Activated T-cell treated with anti-CD3 and anti-CD28 coated beads, Interleukin-2, amount 50 U/mL, for 72 hours (primary cell): ENCODE data around the gene FTCD. TPM values are rescaled to one million over a fixed set of nuclear protein-coding genes. Genes with fewer than 3 reads are reported as not detected.

ENCODE experiments used
- ATAC-seq, 2 donors: fragments of 150-1000 bp; cut with Tn5 transposase; replicated peaks in 1 of 2; 2 replicates each; pipeline ENCODE4 v1.10.0; 2021; ENCODE audit warnings: moderate library complexity in 2 of 2, mild to moderate bottlenecking in 1 of 2
- DNase-seq, 2 donors: peaks; one replicate each; pipeline ENCODE4 v3.0.0; 2021 to 2022; ENCODE audit warnings: mixed read lengths in 1 of 2
- H3K27ac Mint-ChIP-seq: one replicate; pipeline ENCODE4 v1.8.0; 2022; ENCODE audit warnings: mild to moderate bottlenecking, moderate library complexity, mixed read lengths
- H3K27me3 Mint-ChIP-seq: one replicate; pipeline ENCODE4 v1.8.0; 2022; ENCODE audit warnings: low read depth, mixed read lengths
- H3K36me3 Mint-ChIP-seq, 2 donors: one replicate each; pipeline ENCODE4 v1.8.0; 2022; ENCODE audit warnings: mixed read lengths in 2 of 2, mild to moderate bottlenecking in 1 of 2; ENCODE audit not compliant: insufficient read depth in 2 of 2
- H3K4me1 Mint-ChIP-seq: one replicate; pipeline ENCODE4 v1.8.0; 2022; ENCODE audit warnings: low read depth, mixed read lengths
- H3K4me3 Mint-ChIP-seq, 2 donors: one replicate each; pipeline ENCODE4 v1.8.0; 2022; ENCODE audit warnings: mild to moderate bottlenecking in 2 of 2, mixed read lengths in 2 of 2, moderate library complexity in 2 of 2
- H3K9me3 Mint-ChIP-seq, 2 donors: one replicate each; pipeline ENCODE4 v1.8.0; 2022; ENCODE audit warnings: mixed read lengths in 2 of 2
- total RNA-seq, 2 donors: library from RNA; stranded (reverse); gene quantifications; one replicate each; pipeline ENCODE4 v1.2.3, GENCODE V29; 2022

FTCD gene
- total RNA-seq, 2 donors from 2014 or later, result 0.74 to 1.00 TPM

DNA sequence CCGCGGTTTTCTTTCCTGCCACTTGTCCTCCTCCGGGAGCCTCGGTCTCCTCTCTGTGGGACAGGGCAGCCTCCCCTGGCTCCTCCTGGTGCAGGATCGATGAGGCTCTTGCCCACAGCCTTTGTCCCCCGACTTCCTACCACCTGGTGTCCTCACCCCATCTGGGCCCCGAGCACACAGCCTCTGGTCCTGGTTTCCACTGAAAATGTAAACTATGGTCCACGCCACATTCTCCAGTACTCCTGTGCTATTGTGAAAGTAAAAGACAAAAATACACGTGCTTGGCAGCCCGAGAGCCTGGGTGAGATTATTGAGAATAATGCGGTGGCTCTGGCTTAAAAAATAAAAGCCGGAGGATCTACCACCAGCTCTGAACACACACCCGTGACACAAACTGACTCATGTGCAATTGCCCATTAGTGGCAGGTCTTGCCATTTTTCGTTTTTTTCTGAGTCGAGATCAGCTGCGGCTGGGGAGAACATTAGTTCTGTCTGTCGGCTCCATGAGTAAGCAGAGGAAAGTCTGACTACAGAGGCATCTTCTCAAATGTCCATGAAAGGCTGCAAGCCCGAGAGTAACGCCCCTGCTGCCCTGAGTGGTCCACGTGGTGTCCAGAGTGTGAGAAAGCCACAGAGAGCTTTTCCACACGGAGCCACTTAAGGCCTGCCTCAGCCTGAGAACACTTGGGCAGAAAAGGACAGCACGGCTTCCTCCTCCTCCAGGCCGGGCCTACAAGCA, 63.2 kb downstream of the FTCD start:
- peaks cover 6 to 10% of the 10 kb centered on the region in 2 donors for H3K36me3 Mint-ChIP-seq
- peaks cover 6% of the 10 kb centered on the region for H3K27me3 Mint-ChIP-seq
- no peak overlapping the region for H3K4me3 Mint-ChIP-seq
- H3K9me3 Mint-ChIP-seq, result peaks cover 10 to 15% of the 10 kb centered on the region in 2 donors
- H3K27ac Mint-ChIP-seq, result no peak overlapping the region
- ATAC-seq, result no peak
- no peak for DNase-seq
- no peaks in the 10 kb centered on the region for H3K4me1 Mint-ChIP-seq

DNA sequence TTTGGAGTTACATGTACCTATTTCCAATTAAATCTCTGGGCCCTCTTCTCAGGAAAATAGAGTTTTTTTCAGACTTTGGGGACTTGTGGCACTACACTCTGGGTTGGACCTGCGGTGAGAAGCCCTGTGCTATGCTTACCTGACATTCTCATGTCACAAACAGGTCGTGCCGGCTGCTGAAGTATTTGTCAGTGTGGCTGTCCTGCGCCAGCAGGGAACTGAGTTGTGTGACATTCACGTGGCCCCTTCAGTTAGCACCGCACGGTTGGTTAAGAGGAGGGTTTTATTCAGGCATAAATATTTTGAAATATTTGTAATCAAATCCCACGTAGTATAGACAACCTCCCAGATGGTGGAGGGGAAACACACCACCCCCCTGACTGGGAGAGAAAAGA, 63.8 kb downstream of the FTCD start:
- peaks cover 9 to 13% of the 10 kb centered on the region in 2 donors for H3K36me3 Mint-ChIP-seq
- H3K27me3 Mint-ChIP-seq, result peaks cover under 1% of the 10 kb centered on the region
- no peaks in the 10 kb centered on the region for H3K4me1 Mint-ChIP-seq
- ATAC-seq (no peak), DNase-seq (no peak)
- peaks cover 13 to 19% of the 10 kb centered on the region in 2 donors for H3K9me3 Mint-ChIP-seq
- no peak overlapping the region for H3K27ac Mint-ChIP-seq
- H3K4me3 Mint-ChIP-seq, result no peak overlapping the region

DNA sequence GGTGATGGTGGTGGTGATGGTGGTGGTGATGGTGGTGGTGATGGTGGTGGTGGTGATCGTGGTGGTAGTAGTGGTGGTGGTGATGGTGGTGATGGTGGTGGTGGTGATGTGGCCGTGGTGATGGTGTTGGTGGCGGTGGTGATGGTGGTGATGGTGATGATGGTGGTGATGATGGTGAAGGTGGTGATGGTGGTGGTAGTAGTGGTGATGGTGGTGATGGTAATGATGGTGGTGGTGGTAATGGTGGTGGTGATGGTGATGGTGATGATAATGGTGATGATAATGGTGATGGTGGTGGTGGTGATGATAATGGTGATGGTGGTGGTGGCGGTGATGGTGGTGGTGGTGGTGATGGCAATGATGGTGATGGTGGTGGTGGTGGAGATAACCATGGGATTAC, 64.3 kb downstream of the FTCD start:
- ATAC-seq (no peak), DNase-seq (no peak)
- H3K4me3 Mint-ChIP-seq, result no peak overlapping the region
- no peaks in the 10 kb centered on the region for H3K27me3 Mint-ChIP-seq
- peaks cover 13 to 19% of the 10 kb centered on the region in 2 donors for H3K9me3 Mint-ChIP-seq
- H3K27ac Mint-ChIP-seq, result peak overlapping the region; percentile 32
- H3K4me1 Mint-ChIP-seq, result no peaks in the 10 kb centered on the region
- H3K36me3 Mint-ChIP-seq, result peaks cover 10 to 13% of the 10 kb centered on the region in 2 donors

DNA sequence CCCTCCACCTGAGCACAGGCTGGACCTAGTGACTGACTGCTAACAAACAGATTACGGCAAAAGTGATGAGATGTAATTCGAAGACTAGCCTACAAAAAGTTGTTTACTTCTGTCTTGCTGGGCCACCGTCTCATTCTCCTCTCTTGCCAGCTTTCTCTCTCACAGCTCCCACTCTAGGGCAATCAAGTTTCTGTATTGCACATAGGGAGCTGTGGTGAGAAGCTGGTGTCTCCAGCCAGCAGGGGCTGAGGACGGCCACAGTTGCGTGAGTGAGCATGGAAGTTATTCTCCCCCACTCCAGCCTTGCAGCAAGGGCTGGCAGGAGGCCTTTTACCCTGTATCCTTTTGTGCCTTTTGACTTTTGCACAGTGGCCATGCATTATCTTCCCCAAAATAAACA, 66.1 kb downstream of the FTCD start:
- no peak overlapping the region for H3K4me3 Mint-ChIP-seq

DNA sequence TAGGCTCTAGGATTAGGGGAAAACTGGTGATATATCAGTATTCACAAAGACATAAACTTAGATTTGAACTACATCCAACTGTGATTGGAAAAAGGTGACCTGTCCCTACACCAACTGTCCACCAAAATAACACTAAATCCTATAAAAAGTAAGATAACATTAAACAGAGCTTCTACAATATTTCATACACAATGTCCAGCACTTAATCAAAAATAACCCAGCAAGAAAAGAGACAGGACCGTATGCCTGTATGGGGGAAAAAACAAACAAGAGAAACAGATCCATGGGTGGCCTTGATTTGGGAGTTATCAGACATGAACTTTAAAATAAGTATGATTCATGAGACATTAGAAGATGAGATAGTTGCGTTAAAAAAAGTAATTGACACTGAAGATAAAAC, 67.2 kb downstream of the FTCD start:
- peaks cover 10 to 13% of the 10 kb centered on the region in 2 donors for H3K36me3 Mint-ChIP-seq
- H3K9me3 Mint-ChIP-seq, result peaks cover 13 to 19% of the 10 kb centered on the region in 2 donors
- DNase-seq (no peak), ATAC-seq (no peak)
- no peaks in the 10 kb centered on the region for H3K4me1 Mint-ChIP-seq
- no peak overlapping the region for H3K27ac Mint-ChIP-seq
- H3K27me3 Mint-ChIP-seq, result no peaks in the 10 kb centered on the region
- H3K4me3 Mint-ChIP-seq, result no peak overlapping the region

More for the DNA sequence above, 66.1 kb downstream of the FTCD start:
- Mint-ChIP-seq H3K27me3 (no peaks in the 10 kb centered on the region), H3K27ac (no peak overlapping the region), H3K9me3 (peaks cover 13 to 19% of the 10 kb centered on the region in 2 donors), H3K36me3 (peaks cover 10 to 13% of the 10 kb centered on the region in 2 donors), H3K4me1 (no peaks in the 10 kb centered on the region)
- ATAC-seq (no peak), DNase-seq (no peak)

DNA sequence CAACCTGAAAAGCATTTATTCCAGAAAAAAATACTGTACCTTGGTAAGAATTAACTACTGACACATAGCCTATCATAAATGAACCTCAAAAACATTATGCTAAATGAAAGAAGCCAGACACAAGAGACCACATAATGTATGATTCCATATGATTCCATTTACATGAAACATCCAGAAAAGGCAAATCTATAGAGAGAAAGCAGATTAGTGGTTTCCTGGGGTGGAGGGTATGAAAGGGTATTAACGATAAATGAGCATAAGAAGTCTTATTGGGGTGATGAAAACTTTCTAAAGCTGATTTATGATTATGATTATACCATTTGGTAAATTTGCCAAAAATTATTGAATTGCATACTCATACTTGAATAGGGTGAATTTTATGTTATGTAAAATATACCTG, 67.7 kb downstream of the FTCD start:
- Mint-ChIP-seq H3K4me3 (no peak overlapping the region), H3K36me3 (peaks cover 10 to 13% of the 10 kb centered on the region in 2 donors), H3K4me1 (no peaks in the 10 kb centered on the region), H3K27ac (no peak overlapping the region), H3K27me3 (no peaks in the 10 kb centered on the region), H3K9me3 (peaks cover 13 to 19% of the 10 kb centered on the region in 2 donors)
- DNase-seq (no peak), ATAC-seq (no peak)

Other genes with a start within 250 kb of the FTCD start
- 1 to 10 TPM; 1.7 to 2.8 TPM for gene COL6A1, start 173.8 kb downstream of the FTCD start, total RNA-seq
- gene COL6A2, start 57.5 kb downstream of the FTCD start, total RNA-seq, result 10 to 100 TPM; 10.8 to 11.3 TPM
- 10 to 100 TPM in 1 of 2 donors, 1 to 10 TPM in 1; 2.6 to 12.9 TPM for gene SPATC1L, start 28.9 kb upstream of the FTCD start, total RNA-seq
- 10 to 100 TPM; 18.9 to 22.4 TPM for gene LSS, start 73.2 kb upstream of the FTCD start, total RNA-seq
- gene MCM3AP, start 130.0 kb upstream of the FTCD start, total RNA-seq, result 100 to 1,000 TPM; 120 to 121 TPM
- 10 to 100 TPM; 22.3 to 25.7 TPM for gene YBEY, start 130.8 kb upstream of the FTCD start, total RNA-seq
- 10 to 100 TPM; 37.5 to 39.8 TPM for gene C21orf58, start 168.3 kb upstream of the FTCD start, total RNA-seq
- 10 to 100 TPM; 69.6 to 83.5 TPM for gene PCNT, start 168.6 kb upstream of the FTCD start, total RNA-seq